ENCODE results near the gene P3H1. TPM values are rescaled to one million over a fixed set of nuclear protein-coding genes. Genes with fewer than 3 reads are reported as not detected.

The P3H1 gene
- polyA plus RNA-seq, 1 of the 3 experiments (the other 2 are of a cell fraction), result 66.8 TPM

DNA sequence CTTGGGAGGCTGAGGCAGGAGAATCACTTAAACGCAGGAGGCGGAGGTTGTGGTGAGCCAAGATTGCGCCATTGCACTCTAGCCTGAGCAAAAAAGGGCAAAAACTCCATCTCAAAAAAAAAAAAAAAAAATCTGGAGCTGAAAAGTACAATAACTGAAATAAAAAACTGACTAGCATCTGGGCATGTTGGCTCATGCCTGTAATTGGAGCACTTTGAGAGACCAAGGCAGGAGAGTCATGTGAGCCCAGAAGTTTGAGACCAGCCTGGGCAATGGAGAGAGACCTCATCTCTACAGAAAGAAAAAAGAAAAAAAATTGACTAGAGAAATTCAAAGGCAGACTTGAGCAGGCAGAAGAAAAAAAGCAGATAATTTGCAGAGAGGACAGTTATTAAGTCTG lies 44.9 kb downstream of the P3H1 start:
- ChIA-PET POLR2A (interaction anchor here (0.7 kb wide), 1 partner anchor 369 kb away, joined by 5 read pairs; no protein-coding TSS in a partner anchor), CTCF (interaction anchor here (0.7 kb wide), 1 partner anchor 535 kb away, joined by 4 read pairs; no protein-coding TSS in a partner anchor)
- TF ChIP-seq ELF1 (IDR thresholded peaks at IDR 0.05) (no peak), TCF12 (IDR thresholded peaks at IDR 0.05) (no peak), EP300 (IDR thresholded peaks at IDR 0.05; ENCODE audit: borderline replicate concordance in 1 of 2, low read depth in 1 of 2, low read length in 1 of 2) (no peak), MXI1 (IDR thresholded peaks at IDR 0.05; ENCODE audit: low read depth, low read length) (no peak)
- TF ChIP-seq, protein P1, sequence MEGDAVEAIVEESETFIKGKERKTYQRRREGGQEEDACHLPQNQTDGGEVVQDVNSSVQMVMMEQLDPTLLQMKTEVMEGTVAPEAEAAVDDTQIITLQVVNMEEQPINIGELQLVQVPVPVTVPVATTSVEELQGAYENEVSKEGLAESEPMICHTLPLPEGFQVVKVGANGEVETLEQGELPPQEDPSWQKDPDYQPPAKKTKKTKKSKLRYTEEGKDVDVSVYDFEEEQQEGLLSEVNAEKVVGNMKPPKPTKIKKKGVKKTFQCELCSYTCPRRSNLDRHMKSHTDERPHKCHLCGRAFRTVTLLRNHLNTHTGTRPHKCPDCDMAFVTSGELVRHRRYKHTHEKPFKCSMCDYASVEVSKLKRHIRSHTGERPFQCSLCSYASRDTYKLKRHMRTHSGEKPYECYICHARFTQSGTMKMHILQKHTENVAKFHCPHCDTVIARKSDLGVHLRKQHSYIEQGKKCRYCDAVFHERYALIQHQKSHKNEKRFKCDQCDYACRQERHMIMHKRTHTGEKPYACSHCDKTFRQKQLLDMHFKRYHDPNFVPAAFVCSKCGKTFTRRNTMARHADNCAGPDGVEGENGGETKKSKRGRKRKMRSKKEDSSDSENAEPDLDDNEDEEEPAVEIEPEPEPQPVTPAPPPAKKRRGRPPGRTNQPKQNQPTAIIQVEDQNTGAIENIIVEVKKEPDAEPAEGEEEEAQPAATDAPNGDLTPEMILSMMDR (IDR thresholded peaks at IDR 0.05), result no peak
- TF ChIP-seq, protein P2, sequence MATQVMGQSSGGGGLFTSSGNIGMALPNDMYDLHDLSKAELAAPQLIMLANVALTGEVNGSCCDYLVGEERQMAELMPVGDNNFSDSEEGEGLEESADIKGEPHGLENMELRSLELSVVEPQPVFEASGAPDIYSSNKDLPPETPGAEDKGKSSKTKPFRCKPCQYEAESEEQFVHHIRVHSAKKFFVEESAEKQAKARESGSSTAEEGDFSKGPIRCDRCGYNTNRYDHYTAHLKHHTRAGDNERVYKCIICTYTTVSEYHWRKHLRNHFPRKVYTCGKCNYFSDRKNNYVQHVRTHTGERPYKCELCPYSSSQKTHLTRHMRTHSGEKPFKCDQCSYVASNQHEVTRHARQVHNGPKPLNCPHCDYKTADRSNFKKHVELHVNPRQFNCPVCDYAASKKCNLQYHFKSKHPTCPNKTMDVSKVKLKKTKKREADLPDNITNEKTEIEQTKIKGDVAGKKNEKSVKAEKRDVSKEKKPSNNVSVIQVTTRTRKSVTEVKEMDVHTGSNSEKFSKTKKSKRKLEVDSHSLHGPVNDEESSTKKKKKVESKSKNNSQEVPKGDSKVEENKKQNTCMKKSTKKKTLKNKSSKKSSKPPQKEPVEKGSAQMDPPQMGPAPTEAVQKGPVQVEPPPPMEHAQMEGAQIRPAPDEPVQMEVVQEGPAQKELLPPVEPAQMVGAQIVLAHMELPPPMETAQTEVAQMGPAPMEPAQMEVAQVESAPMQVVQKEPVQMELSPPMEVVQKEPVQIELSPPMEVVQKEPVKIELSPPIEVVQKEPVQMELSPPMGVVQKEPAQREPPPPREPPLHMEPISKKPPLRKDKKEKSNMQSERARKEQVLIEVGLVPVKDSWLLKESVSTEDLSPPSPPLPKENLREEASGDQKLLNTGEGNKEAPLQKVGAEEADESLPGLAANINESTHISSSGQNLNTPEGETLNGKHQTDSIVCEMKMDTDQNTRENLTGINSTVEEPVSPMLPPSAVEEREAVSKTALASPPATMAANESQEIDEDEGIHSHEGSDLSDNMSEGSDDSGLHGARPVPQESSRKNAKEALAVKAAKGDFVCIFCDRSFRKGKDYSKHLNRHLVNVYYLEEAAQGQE (IDR thresholded peaks at IDR 0.05; ENCODE audit: low read depth, low read length), result no peak
- TF ChIP-seq, protein P3, sequence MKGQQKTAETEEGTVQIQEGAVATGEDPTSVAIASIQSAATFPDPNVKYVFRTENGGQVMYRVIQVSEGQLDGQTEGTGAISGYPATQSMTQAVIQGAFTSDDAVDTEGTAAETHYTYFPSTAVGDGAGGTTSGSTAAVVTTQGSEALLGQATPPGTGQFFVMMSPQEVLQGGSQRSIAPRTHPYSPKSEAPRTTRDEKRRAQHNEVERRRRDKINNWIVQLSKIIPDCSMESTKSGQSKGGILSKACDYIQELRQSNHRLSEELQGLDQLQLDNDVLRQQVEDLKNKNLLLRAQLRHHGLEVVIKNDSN (IDR thresholded peaks at IDR 0.05; ENCODE audit: borderline replicate concordance, low read depth), result no peak
- Histone ChIP-seq H3F3A (replicated peaks; ENCODE audit: insufficient read depth) (no peaks in the 10 kb centered on the region), H3K4me3 (ENCODE audit: low read depth in 2 of 2, low read length in 1 of 2) (no peak overlapping the region), H4K20me1 (ENCODE audit: insufficient read depth) (no peaks in the 10 kb centered on the region), H3K4me1 (ENCODE audit: control insufficient read depth in 1 of 2, insufficient read depth in 2 of 2, low read depth in 1 of 2, low read length in 1 of 2) (no peaks in the 10 kb centered on the region), H3K27ac (ENCODE audit: low read depth in 2 of 2, low read length in 1 of 2) (no peak overlapping the region), H3K9me3 (no peaks in the 10 kb centered on the region), H3K27me3 (ENCODE audit: insufficient read depth) (no peaks in the 10 kb centered on the region), H3K9me2 (no peaks in the 10 kb centered on the region), H3K79me2 (ENCODE audit: insufficient read depth) (no peaks in the 10 kb centered on the region), H3K9ac (no peak overlapping the region), H2AFZ (ENCODE audit: low read depth) (no peak overlapping the region), H3K36me3 (replicated peaks in 1 of 2; ENCODE audit: control insufficient read depth in 1 of 2, insufficient read depth in 2 of 2, low read length in 1 of 2) (no peaks in the 10 kb centered on the region), H3K4me2 (no peak overlapping the region)
- no peak for DNase-seq
- 100% methylated on average over 3 of the region's 3 CpGs for WGBS (ENCODE audit: low lambda C conversion rate)

DNA sequence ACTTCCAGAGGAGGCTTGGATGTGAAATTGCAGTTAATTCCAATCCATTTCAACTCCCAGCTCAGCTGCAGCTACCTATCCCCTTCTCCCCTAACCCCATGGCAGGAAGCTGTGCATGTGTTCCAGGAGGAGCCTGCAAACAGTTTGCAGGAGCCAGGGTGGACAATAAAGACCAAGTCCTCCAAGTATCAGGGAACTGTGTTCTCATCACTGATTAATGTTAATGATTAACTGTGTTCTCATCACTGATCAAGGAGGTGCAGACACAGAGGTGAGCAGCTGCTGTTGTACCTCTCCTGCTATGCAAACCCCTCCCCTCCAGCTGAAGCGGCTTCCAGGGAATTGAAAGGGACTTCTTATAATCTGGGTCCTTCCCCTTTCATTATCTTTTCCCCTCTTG lies 46.0 kb downstream of the P3H1 start:
- no peak overlapping the region for H3K9ac ChIP-seq
- no peaks in the 10 kb centered on the region for H3K9me3 ChIP-seq
- ChIA-PET CTCF (interaction anchor here (0.7 to 2.1 kb wide), 3 partner anchors 10 to 357 kb away, joined by 3 to 7 read pairs (median 3); no protein-coding TSS in a partner anchor), POLR2A (no interaction called here)
- H3K4me1 ChIP-seq (ENCODE audit: control insufficient read depth in 1 of 2, insufficient read depth in 2 of 2, low read depth in 1 of 2, low read length in 1 of 2), result no peaks in the 10 kb centered on the region
- DNase-seq, result no peak
- H3K4me3 ChIP-seq (ENCODE audit: low read depth in 2 of 2, low read length in 1 of 2), result no peak overlapping the region
- no peaks in the 10 kb centered on the region for H3K9me2 ChIP-seq
- H3K4me2 ChIP-seq, result no peak overlapping the region
- 94% methylated on average over 1 of the region's 1 CpG for whole genome bisulfite sequencing (ENCODE audit: low lambda C conversion rate)
- no peaks in the 10 kb centered on the region for H3K27me3 ChIP-seq (ENCODE audit: insufficient read depth)
- no peaks in the 10 kb centered on the region for H3K79me2 ChIP-seq (ENCODE audit: insufficient read depth)
- H4K20me1 ChIP-seq (ENCODE audit: insufficient read depth), result no peaks in the 10 kb centered on the region
- no peaks in the 10 kb centered on the region for H3F3A ChIP-seq (replicated peaks; ENCODE audit: insufficient read depth)
- no peak overlapping the region for H2AFZ ChIP-seq (ENCODE audit: low read depth)
- H3K36me3 ChIP-seq (replicated peaks in 1 of 2; ENCODE audit: control insufficient read depth in 1 of 2, insufficient read depth in 2 of 2, low read length in 1 of 2), result no peaks in the 10 kb centered on the region
- no peak overlapping the region for H3K27ac ChIP-seq (ENCODE audit: low read depth in 2 of 2, low read length in 1 of 2)
- no peak for TF ChIP-seq JUND (IDR thresholded peaks at IDR 0.05)
- no peak for TF ChIP-seq GABPA (IDR thresholded peaks at IDR 0.05; ENCODE audit: low read depth)
- no peak for TF ChIP-seq YY1 (IDR thresholded peaks at IDR 0.05; ENCODE audit: low read depth)
- TF ChIP-seq FOXM1 (IDR thresholded peaks at IDR 0.05; ENCODE audit: low read depth), result no peak
- TF ChIP-seq, protein P4, sequence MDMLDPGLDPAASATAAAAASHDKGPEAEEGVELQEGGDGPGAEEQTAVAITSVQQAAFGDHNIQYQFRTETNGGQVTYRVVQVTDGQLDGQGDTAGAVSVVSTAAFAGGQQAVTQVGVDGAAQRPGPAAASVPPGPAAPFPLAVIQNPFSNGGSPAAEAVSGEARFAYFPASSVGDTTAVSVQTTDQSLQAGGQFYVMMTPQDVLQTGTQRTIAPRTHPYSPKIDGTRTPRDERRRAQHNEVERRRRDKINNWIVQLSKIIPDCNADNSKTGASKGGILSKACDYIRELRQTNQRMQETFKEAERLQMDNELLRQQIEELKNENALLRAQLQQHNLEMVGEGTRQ (IDR thresholded peaks at IDR 0.05; ENCODE audit: borderline replicate concordance, low read depth, low read length), result no peak
- TF ChIP-seq, protein P5, sequence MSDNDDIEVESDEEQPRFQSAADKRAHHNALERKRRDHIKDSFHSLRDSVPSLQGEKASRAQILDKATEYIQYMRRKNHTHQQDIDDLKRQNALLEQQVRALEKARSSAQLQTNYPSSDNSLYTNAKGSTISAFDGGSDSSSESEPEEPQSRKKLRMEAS (IDR thresholded peaks at IDR 0.05; ENCODE audit: low read depth), result no peak
- TF ChIP-seq, protein P6, sequence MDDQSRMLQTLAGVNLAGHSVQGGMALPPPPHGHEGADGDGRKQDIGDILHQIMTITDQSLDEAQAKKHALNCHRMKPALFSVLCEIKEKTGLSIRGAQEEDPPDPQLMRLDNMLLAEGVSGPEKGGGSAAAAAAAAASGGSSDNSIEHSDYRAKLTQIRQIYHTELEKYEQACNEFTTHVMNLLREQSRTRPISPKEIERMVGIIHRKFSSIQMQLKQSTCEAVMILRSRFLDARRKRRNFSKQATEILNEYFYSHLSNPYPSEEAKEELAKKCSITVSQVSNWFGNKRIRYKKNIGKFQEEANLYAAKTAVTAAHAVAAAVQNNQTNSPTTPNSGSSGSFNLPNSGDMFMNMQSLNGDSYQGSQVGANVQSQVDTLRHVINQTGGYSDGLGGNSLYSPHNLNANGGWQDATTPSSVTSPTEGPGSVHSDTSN (IDR thresholded peaks at IDR 0.05), result no peak
- no peak for TF ChIP-seq EZH2phosphoT487 (IDR thresholded peaks at IDR 0.05; ENCODE audit: borderline replicate concordance, low read depth)
- no peak for TF ChIP-seq FOSL2 (IDR thresholded peaks at IDR 0.05; ENCODE audit: borderline replicate concordance, low read depth)
- no peak for TF ChIP-seq NRF1 (IDR thresholded peaks at IDR 0.05; ENCODE audit: low read depth, low read length)
- no peak for TF ChIP-seq MXI1 (IDR thresholded peaks at IDR 0.05; ENCODE audit: low read depth, low read length)
- TF ChIP-seq FOXJ3 (CRISPR knock-in tag; IDR thresholded peaks at IDR 0.05), result no peak

Measured in SK-N-SH (cell line).